Activated CD8-positive, alpha-beta memory T cell treated with anti-CD3 and anti-CD28 coated beads, Interleukin-2, amount 50 U/mL, for 4 hours (primary cell): ENCODE results near the gene ZCCHC7.
"Not testable (repeated sequence)": the region's sequence is repeated elsewhere in the genome, so short reads cannot be mapped to it uniquely, and the experiment has no call there.

Experiments used
- DNase-seq: peaks from one replicate; pipeline ENCODE4 v3.0.0-alpha.2; 2020

ZCCHC7 gene

DNA sequence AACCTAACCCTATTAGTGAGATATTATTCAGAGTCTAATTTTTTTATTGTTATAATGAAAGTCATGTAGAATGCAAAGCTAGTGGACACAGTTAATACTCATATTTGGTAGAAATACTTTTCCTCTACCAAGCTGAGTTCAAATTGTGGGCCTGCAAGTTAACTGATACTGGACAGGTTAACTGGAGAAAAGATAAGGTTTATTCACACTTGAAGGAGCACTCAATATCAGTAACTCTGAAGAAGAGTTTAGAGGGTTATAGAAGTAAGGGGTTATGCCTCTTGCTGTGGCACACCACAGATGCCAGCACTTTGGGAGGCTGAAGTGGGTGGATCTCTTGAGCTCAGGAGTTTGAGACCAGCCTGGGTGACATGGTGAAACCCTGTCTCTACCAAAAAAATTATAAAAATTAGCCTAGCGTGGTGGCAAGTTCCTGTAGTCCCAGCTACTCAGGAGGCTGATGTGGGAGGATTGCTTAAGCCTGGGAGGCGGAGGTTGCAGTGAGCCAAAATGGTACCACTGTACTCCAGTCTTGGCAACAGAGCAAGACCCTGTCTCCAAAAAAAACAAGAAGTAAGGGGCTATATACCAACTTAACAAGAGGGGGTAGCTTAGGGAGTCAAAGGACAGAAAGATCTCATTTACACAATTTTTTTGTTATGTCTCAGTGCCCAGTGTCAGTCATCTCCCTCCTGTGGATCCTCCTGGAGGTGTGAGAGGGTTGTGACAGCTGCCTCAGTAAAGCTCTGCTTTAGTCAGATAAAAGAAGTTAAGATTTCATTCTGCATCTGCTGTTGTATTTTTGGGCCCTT is 180.9 kb downstream of the ZCCHC7 start:
- no peak for DNase-seq

DNA sequence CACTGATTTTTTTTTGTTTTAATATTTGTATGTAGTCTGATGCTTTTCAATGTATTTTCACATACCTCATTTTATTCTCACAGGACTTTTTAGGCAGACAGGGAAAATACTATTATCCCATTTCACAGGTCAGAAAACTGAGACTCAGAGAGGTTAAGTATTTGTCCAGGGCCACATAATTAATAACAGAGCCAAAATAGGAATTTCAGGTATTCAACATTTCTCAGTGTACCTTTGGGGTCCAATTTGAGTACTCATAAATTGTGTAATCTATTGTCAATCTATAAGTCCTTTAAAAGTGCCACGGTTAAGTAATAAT is 181.4 kb downstream of the ZCCHC7 start:
- DNase-seq, result no peak

DNA sequence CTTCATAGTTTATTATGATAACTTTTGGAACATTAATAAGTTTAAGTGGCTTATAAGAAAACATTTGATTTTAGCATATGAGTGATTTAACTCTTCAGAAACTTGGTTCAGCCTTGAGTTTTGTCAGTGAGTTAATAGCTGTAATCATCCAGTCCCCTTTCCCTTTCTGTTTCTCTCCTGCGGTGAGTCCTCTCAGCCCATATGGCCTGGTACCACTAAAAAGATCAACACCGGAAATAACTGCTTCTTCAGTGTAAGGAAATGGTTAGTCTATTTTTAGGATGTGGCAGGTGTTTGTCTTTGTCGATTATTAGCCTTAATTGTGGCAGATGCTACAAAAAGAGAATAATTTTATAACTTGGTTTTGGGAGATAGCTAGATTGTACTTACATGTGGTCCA is 181.9 kb downstream of the ZCCHC7 start:
- no peak for DNase-seq

DNA sequence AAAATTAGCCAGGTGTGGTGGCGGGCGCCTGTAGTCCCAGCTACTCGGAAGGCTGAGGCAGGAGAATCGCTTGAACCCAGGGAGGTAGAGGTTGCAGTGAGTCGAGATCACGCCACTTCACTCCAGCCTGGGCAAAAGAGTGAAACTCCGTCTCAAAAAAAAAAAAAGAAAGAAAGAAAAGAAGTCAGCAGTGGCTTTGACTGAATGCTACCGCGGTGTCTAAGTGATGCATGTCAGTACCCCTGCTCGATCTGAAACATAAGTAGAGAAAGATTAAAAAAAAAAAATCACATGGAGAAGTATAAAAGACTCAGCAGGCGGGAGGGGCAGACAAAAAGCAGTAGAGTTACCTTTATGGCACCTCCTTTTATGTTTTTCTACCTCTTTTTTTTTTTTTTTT is 182.9 kb downstream of the ZCCHC7 start:
- DNase-seq, result not testable (repeated sequence)

DNA sequence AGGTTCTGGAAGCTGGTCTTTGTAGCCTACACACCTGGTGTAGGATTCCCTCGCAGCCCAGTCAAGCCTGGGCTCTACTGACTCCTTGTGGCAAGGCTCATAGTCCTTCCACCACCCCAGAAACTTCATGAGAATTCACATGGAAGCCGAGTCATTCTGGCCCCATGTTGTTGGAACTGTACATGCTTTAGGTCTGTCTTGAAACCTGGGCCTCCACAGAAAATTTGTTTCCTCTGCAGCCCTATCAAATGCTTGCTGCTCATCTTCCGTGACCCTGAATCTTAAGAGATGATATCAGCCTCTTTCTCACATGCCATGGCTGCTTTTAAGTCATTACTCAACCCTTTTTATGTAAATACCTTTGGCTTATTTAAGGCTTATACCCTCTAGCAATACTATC is 188.8 kb downstream of the ZCCHC7 start:
- no peak for DNase-seq

DNA sequence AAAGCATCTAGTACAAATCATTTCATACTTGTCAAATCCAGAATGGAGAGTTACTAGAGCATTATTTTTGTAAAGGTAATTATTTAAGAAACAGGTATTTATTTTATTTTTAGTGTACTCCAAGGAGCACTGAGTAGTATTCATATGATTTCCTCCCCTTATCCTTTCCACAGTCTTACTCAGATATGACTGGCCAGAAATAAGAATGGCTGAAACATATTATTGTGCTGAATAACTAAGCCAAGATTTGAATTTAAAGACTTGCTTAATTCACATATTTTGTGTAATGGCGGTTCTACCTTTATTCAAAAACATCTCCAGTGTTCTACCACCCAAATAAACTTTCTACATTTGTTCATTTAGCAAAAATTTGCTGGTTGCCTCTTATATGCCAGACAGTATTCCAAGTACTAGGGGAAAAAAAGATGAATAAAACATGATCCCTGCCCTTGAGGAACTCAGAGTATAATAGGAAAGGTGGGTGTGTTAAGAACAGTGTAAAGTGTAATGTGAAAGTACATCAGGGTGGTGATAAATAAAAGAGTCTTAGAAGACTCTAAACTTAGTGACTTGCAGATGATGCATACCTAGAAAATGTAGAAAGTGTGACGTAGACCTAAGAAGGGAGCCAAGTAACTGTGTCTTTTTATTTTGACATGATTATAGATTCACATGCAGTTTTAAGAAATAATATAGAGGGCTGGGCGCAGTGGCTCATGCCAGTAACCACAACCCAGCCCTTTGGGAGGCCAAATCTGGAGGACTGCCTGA is 191.7 kb downstream of the ZCCHC7 start:
- DNase-seq, result no peak

DNA sequence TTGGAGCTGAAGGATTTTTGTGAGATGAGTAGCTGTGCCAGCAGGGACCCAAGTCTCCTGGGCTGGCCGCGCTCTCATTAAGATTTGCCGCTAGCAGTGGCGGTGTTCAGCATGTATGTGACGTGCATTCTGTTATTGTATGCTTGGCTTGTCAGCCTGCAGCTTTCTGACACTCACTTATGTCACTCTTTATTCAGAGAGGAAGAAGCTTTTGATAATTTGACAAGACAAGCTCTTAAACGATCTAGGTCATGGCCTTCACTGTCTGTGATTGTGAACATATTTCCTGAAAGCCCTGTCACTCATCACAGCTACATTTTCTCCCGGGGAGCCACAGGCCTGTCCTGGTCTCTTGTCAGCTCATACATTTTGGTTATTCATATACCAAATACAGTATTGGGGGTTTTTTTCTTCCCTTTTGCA is 203.9 kb downstream of the ZCCHC7 start:
- DNase-seq, result no peak

DNA sequence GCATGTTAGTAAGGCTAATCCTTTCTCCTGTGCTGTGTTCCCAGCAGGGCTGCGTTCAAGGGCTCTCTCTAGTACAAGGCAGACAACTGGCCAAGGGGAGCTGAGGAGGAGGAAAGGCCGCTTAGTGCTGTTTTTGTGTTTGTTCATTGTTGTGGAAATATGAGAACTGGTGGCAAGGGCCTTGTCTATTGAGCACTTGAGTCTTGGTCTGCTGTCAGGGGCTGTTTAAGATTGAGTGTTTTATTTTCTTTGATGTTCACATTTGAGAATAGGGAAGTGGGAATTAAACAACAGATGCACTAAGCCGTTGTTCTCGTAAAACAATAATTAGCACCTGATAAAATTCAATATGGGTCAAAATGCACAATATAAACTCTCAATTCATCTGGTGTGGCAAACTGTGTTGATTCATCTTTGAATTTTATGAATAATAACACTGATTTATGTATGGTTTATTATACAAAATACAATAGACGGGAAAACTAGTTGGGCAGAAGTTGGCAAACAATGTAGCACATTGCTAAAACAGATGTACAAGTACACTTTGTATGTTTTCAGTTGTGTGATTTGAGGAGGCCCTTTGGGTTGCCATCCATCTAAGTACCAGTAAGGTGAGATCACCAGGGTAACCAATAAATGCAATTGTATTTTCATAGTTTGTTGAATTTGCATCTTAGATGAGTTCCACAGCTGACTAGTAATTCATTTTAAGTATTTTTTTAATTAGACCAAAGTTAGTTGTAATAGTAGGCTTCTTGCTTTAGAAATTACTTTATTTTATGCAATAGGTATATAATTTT is 204.5 kb downstream of the ZCCHC7 start:
- no peak for DNase-seq

DNA sequence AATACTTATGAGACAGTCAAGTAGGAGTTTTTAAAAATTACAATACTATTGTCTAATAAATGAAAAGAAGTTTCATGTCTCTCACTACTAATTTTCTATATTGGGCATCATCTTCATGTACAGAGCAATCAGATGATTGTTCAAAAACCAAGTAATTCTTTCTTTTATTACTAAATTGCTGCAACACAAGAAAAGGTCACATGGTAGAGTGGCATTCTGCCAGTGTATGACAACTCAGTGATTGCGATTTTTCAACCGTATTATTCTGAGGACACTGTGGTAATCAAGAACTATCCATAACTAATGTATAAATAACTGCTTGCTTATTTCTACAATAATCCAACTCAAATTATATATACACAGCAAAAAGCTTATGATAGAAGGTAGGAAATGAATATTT is 205.4 kb downstream of the ZCCHC7 start:
- no peak for DNase-seq

DNA sequence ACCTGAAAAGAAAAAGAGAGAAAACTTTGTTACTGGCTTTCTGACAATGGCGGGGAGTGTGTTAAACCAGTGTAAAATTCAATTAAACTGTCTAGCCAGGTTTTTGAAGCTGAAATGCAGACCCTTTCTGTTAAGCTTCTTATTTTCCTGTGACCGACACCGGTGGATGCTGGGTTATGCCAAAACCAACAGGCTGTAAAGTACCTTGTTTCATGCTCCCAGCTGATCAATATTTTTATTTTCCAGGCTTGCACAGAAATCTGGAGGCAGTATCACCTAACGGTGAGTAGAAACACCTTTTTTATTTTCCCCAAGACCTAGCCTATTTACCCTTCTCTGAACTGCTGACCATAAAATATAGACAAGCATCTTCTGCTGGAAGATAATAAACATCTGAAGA is 207.2 kb downstream of the ZCCHC7 start:
- DNase-seq, result no peak

DNA sequence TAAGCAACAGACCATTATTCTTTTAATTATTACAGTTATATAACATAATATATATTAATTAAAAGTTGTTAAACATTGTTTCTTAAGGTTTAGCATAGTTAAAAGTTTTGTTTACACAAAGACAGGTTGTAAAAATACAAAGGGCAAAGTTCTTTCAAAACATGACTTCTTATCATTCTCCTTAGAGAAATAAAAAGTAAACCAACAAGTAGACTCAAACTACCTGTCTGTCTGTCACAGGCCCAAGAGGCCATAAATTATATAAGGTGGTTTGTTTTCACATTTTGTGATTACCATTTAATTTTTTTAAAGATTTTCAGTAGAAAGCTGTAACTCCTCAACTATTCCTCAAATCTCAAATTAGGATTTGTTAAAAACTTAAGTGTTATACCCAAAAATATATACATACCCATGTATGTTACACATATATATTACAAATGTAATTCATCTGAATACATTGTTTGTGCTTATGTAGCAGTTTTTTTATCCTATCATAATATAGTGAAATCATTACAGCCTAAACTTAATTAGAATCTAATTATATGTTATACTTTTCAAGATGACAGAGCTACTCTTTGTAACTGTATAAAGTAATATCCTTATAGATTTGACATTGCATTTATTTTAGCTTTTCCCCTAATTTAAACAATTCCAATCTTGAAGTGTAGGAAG is 208.3 kb downstream of the ZCCHC7 start:
- no peak for DNase-seq

DNA sequence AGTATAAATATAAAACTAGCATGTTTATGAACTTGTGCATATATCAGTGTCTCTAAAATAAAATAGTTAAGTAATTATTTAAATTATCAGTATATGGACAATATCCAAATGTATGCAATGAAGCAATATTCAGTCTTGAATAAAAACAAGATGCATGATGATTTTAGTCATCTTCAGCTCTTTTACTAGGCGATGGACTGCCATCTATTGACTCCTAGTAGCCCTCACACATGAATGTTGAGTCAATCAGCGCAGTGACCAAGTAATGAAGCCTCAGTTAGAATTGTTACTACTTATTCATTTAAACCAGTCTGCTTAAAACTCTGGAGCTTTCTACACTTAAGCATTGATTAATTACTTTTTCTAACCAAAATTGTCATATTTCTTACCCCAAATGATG is 209.2 kb downstream of the ZCCHC7 start:
- DNase-seq, result no peak

DNA sequence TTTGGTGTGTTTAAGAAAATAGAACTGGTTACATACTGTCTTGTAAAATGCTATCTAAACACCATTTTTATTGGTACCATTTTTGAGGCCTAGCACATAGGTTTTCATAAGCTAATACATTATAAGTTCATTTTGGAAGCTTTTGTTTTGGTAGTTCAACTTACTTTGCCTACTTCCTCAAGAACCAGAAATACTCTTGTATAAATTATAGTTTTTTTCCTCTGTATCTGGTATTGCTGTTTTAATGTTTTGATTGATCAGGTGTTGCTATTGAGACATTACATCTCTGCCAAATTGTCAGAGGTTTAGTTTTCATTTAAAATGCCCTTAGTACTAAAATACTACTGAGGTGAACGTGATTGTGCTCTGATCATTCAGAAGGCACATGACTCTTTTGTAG is 211.5 kb downstream of the ZCCHC7 start:
- no peak for DNase-seq

DNA sequence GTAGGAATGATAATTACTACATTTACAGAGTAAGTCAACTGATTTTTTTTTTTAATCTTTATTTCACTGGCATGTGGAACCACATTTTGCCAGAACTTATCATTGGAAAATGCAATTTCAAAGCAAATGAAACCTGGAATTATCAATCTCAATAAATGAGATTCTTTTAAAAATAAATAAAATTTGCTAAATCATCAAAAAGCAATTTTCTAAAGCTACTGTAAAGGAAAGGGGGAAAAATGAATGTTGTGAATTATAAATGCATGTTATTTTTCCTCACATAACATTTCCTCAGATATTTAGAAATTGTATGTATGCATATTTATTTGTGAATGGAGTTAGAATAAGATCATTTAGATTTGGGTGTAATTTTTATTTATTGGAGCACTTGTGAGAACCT is 212.2 kb downstream of the ZCCHC7 start:
- DNase-seq, result no peak

DNA sequence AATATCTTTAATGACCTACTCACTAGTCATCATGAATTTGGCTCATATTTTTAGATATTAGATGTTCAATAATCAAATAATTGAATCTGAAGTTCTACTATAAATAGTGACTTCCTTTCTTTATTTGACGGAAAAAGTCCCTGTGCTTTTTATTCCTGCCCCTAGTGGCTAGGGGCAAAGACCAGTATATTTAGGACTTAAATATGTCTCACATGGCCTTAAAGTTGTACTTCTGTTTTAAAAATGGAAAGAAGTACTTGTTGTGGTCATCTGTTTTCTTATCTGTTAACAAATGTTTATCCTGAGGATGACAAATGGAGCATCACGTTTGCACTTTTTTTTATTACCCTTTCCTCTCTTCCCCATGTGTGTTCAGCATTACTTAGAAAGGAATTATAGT is 212.9 kb downstream of the ZCCHC7 start:
- no peak for DNase-seq

DNA sequence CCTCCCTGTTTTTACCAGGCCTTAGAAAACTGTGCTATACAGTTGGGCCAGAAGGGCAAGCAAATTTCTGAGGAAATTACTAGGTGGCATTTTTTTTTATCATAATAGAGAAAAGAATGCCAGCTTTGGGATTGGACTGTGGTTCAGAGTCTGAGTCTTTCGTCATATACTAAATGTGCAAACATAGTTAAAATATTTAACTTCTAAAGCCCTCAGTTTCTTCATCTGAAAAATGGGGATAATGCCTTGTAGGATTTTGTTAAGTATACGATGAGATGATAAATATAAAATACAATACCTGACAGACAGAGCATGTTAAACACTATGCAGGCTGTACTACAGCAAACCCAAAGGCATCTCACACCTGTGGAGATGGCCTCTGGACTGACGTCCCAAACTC is 214.9 kb downstream of the ZCCHC7 start:
- no peak for DNase-seq

DNA sequence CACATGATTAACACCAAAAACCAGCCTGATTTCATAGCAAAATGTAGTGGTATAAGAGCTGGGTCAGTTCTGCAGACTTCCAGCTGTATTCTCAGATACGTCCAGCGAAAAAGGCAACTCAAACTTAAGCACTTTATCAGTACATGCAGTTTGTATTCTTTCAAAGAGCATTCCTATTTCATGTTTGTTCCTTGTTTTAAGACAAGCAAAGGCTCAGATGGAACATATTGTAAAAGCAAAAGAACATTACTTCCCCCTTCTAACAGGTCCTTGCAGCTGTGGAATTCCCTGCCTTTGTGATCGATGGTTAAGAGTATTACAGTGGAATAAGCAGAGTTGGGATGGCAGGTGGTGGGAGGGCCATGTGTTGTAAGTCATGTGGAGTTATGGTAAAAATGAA is 215.8 kb downstream of the ZCCHC7 start:
- no peak for DNase-seq

DNA sequence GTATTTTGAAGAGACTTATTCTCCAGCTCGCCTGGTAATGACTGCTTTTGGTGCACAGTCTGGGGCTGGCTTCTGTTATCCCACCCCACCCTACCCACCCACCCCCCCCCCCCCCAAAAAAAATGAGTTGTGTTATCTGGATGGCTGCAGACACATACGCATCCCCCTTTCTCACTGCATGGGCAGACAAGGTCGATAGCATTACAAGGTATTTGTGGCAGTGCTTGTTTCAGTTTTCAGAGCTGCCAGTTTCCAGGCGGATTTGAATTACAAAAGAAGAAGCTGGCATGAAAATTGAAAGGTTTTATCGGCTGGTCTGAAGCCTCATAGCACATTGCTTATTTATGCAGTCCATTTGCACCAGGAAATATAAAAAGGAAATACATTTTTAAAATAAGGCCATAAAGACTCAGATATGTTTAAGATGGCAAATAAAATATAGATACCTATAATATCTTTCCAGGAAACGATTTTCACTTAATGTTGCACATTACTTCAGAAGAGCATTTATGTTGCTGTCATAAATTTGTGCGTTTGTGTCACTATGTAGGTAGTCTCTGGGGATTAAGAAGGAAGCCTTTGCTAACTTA is 217.0 kb downstream of the ZCCHC7 start:
- DNase-seq, result no peak

DNA sequence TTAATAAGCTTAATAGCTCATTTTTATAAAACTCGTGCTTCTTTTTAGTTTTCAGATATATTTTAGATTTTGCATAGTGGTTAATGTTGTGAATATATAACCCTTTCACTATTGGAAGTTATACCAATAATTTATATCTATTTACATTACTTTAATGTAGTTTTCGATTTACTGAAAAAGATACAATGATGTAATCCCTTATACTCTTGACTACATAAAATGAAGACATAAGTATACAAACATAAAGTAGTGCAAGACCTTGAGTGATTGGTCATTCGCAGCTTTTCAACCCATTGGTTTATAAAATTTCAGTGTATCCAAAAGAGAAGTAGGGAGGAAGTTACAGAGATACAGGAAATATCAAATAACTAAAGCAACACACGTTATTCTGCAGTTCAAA is 217.8 kb downstream of the ZCCHC7 start:
- no peak for DNase-seq

DNA sequence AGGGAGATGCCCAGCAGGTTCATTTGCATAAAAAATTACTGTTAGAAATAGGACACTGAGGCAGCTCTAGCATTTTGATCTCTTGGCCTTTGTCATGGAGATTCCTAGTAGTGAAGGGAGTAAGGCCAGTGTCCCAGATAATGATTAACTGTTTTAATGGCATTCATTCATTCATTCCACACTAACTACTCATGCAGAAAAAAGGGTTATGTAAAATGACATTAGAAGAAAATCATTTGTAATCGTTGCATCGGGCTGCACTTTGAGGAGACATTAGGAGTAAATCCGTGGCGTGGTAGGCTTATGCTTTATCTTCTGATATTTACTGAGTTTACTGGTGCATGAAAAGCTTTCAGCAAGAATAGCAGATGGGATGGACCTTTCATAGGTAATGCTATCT is 219.5 kb downstream of the ZCCHC7 start:
- no peak for DNase-seq

DNA sequence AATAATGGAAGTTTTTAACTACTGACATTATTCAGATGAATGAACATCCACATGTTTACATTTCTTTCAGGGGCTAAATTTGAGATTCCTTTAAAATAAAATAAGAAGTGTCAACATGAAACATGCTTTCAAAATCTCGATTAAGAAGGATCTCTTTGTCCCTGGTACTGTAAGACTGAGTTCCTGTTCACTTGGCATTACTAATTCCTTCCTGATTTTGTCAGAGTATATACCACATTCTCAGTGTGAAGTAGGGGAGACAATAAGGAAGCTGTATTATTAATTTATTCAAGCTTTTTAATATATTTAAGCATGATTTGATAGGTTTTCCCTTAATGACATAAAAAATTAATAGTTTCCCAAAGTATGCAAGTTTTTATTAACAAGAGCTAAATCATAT is 220.6 kb downstream of the ZCCHC7 start:
- DNase-seq, result no peak

DNA sequence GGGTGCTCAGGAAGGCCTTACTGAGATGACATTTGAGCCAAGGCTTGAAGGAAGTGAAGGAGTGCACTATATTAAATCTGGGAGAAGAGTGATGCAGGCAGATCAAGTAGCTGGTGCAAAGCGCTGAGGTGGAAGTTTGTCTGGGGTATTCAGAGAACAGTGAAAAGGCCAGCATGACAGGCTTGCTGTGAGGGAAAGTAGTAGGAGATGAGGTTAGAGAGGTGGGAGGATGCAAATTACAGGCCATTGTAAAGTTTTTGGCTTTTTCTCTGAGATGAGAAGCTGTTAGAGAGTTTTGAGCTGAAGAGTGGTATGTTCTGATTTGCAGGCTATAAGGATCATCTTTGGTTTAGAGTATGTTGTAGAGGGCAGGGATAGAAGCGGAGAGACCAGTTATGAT is 221.3 kb downstream of the ZCCHC7 start:
- no peak for DNase-seq

DNA sequence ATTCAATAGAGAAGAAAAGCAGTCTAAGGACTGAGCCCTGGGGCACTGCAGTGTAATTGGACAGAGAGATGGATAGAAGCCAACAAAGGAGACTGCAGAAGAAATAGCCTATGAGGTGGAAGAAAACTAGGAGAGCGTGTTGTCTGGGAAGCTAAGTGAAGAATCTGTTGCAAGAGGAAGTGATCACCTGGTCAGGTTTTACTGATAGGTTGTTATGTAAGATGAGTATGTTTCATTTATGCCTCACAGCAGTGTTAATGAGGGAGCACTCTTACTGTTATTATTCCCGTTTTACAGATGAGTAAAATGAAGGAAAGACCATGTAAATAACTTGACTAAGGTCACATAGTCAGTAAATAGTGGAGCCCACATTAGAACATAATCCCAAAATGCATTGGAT is 222.1 kb downstream of the ZCCHC7 start:
- DNase-seq, result no peak
